Brain microvascular endothelial cell (primary cell): Measurements from ENCODE around the gene SBF2.

Experiments
- DNase-seq: peaks from one replicate; pipeline ENCODE4 v3.0.0-alpha.2; 2020
- H3K27ac ChIP-seq: fragments of 250-450 bp; sonication (Bioruptor Pico); 2 replicates; pipeline ENCODE4 v1.5.1; 2020; ENCODE audit warnings: mild to moderate bottlenecking, moderate library complexity
- H3K27me3 ChIP-seq: fragments of 250-450 bp; sonication (Bioruptor Pico); replicated peaks from 2 replicates; pipeline ENCODE4 v1.5.1; 2020; ENCODE audit warnings: mild to moderate bottlenecking
- H3K36me3 ChIP-seq: fragments of 250-450 bp; sonication (Bioruptor Pico); replicated peaks from 2 replicates; pipeline ENCODE4 v1.5.1; 2020; ENCODE audit warnings: mild to moderate bottlenecking
- H3K4me3 ChIP-seq: 2 replicates; pipeline ENCODE4 v1.5.1; 2011; ENCODE audit warnings: low read depth, mild to moderate bottlenecking, control low read depth, low read length, moderate library complexity
- in situ Hi-C: cut with HindIII; loops from 2 replicates; pipeline ENCODE4 v1.10.0; 2017; ENCODE audit warnings: low sequenced_read_pairs, low pct_ligation_motif_present
- TF ChIP-seq, protein P1 (sequence below): IDR thresholded peaks from 2 replicates; pipeline ENCODE4 v1.5.1; 2011; ENCODE audit warnings: low read depth, mild to moderate bottlenecking, moderate library complexity, low read length, control low read depth, inconsistent platforms; ENCODE audit errors: missing control alignments

The SBF2 gene

DNA sequence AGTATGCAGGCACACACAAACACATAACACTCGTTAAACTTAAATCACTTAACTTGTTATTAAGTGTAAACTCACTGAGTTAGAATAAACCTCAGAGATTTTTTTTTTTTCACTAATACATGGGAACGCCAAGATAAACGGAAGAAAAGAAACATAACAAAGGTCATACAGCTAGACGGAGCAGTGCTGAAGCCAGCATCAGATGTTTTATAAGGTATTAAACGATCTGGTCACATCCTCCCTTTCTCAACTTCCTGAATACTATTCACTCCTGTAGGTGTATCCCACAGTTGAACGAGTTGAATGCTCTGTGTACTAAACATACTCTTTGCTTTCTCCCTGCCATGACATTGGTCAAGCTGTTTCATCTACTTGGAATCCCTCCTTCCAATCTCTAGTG is 418.2 kb downstream of the SBF2 start:
- DNase-seq = no peak
- TF ChIP-seq, protein P1, sequence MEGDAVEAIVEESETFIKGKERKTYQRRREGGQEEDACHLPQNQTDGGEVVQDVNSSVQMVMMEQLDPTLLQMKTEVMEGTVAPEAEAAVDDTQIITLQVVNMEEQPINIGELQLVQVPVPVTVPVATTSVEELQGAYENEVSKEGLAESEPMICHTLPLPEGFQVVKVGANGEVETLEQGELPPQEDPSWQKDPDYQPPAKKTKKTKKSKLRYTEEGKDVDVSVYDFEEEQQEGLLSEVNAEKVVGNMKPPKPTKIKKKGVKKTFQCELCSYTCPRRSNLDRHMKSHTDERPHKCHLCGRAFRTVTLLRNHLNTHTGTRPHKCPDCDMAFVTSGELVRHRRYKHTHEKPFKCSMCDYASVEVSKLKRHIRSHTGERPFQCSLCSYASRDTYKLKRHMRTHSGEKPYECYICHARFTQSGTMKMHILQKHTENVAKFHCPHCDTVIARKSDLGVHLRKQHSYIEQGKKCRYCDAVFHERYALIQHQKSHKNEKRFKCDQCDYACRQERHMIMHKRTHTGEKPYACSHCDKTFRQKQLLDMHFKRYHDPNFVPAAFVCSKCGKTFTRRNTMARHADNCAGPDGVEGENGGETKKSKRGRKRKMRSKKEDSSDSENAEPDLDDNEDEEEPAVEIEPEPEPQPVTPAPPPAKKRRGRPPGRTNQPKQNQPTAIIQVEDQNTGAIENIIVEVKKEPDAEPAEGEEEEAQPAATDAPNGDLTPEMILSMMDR = no peak
- no peak overlapping the region for H3K27ac ChIP-seq
- H3K36me3 ChIP-seq = no peaks in the 10 kb centered on the region
- H3K27me3 ChIP-seq = no peaks in the 10 kb centered on the region
- in situ Hi-C loops = no loop called here
- no peak overlapping the region for H3K4me3 ChIP-seq

DNA sequence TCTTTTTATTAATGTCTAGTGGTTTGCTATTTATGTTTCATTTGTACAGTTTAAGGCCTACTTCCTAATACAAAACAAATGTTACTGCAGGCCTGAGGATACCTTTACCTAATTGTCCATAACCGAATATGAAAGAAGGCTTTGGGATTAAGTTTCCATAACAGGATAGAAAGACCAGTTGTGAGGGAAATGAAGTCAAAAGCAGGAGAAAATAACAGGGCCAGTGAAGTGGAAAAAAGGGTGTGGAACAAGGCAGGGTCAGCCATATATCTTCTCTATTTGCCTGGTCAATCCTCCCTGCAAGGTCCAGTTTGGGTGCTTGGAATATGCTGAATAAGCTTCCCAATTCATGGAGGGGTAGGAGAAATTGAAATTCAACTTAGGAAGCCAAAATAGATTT is 418.6 kb downstream of the SBF2 start:
- Histone ChIP-seq H3K27ac (no peak overlapping the region), H3K4me3 (no peak overlapping the region), H3K36me3 (no peaks in the 10 kb centered on the region), H3K27me3 (no peaks in the 10 kb centered on the region)
- no peak for DNase-seq
- TF ChIP-seq, protein P1 = no peak
- in situ Hi-C loops = no loop called here

DNA sequence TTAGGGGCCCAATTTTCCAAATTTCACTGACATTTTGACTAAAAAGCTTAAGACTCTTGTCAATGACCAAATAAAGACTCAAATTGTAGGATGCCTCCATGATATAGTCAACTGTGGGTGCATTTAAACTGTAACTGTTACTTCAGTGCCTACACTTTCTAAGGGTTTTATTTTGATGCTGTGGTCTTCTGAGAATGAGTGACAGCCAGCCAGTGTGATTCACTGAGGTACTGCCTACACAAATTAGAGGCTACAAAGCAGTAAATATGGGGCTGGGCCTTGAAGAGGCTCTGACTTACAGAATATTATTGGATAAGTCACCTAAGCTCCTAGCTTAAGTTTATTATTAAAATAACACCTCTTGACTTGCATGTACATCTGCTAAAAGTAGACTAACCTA is 419.6 kb downstream of the SBF2 start:
- in situ Hi-C loops = no loop called here
- no peak for DNase-seq
- H3K36me3 ChIP-seq = no peaks in the 10 kb centered on the region
- H3K27ac ChIP-seq = no peak overlapping the region
- H3K4me3 ChIP-seq = no peak overlapping the region
- TF ChIP-seq, protein P1 = no peak
- no peaks in the 10 kb centered on the region for H3K27me3 ChIP-seq

DNA sequence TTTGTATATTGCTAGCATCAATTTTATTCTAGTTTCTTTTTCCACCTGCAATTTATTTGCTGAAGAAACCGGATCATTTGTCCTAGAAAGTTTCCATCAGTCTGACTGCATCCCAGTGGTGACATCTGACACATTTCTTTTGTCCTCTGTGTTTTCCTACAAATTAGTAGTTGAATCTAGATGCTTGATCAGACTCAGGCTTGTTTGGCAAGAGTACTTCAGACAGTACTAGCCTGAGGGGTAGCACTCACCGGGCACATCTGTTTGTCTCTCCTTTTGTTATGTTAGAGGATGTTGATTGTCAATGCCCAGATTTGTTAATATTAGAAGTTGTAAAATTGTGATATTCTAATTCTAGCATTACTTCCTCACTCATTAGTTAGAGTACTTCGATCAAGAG is 425.4 kb downstream of the SBF2 start:
- TF ChIP-seq, protein P1 = no peak
- Histone ChIP-seq H3K4me3 (no peak overlapping the region), H3K27me3 (no peaks in the 10 kb centered on the region), H3K27ac (no peak overlapping the region), H3K36me3 (no peaks in the 10 kb centered on the region)
- in situ Hi-C loops = no loop called here
- DNase-seq = no peak

DNA sequence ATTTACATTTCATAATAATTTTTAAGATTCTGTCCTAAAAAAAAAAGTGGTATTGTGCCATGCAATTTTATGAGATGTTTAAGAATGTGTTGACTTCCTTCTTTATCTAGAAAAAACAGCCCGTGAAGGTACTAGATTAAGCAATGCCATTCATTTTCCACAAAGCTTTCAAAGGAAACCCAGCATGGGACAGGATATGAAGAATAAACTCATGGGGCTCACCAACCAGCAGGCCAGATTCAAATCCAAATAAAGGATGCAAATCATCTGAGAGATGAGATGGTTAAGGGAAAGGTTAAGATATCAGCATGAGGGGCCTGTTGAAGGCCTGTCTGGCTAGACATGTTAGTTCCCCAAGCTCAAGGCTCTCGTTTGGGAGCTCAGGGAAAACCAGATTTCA is 431.0 kb downstream of the SBF2 start:
- in situ Hi-C loops = no loop called here
- TF ChIP-seq, protein P1 = no peak
- Histone ChIP-seq H3K4me3 (no peak overlapping the region), H3K27ac (peak overlapping the region; percentile 64), H3K27me3 (no peaks in the 10 kb centered on the region), H3K36me3 (no peaks in the 10 kb centered on the region)
- peak; percentile 51 for DNase-seq
